IMR-90 (cell line): ENCODE measurements around the gene NIPA2. TPM values are rescaled to one million over a fixed set of nuclear protein-coding genes. Genes with fewer than 3 reads are reported as not detected.
A peak's percentile ranks its signal among the peaks of the same experiment; 100 is the strongest.

Source experiments
- ATAC-seq: fragments of 200-7000 bp; cut with Tn5 transposase; 2 replicates; pipeline ENCODE4 v1.9.1; 2020; ENCODE audit warnings: low read depth, mild to moderate bottlenecking, moderate library complexity
- BruUV-seq: library from RNA; stranded (reverse); fragments of 400-500 nt; replicated peaks from 2 replicates; lab custom pipeline; 2021; lab: Mats Ljungman, UMichigan
- CTCF ChIA-PET: fragments of 300-600 bp; formaldehyde crosslinking; extraction: SDS; loops from one replicate; lab custom pipeline; 2021; ENCODE audit warnings: antibody characterized with exemption; lab: Yijun Ruan, JAX
- POLR2A ChIA-PET: fragments of 300-600 bp; sonication (Branson Sonifier 250); formaldehyde crosslinking; loops from one replicate; lab custom pipeline; 2022; ENCODE audit warnings: antibody characterized with exemption; ENCODE audit not compliant: unreplicated experiment; lab: Charles Lee
- DNase-seq: peaks from one replicate; pipeline ENCODE4 v3.0.0; 2013
- H2AFZ ChIP-seq: replicated peaks from 2 replicates; pipeline ENCODE3; 2013; ENCODE audit warnings: low read length, mild to moderate bottlenecking; ENCODE audit not compliant: poor library complexity
- H2AK5ac ChIP-seq: 2 replicates; pipeline ENCODE4 v1.6.1; 2013; ENCODE audit warnings: low read depth, low read length, inconsistent platforms
- H2AK9ac ChIP-seq: replicated peaks from 2 replicates; pipeline ENCODE3; 2013; ENCODE audit warnings: mild to moderate bottlenecking, low read depth, low read length, moderate library complexity; ENCODE audit not compliant: poor library complexity
- H2BK120ac ChIP-seq: 2 replicates; pipeline ENCODE4 v1.6.1; 2013; ENCODE audit warnings: low read depth, low read length, inconsistent platforms
- H2BK15ac ChIP-seq: 3 replicates; pipeline ENCODE4 v1.6.1; 2013; ENCODE audit warnings: low read depth, low read length, inconsistent platforms
- H2BK20ac ChIP-seq: 2 replicates; pipeline ENCODE4 v1.6.1; 2013; ENCODE audit warnings: low read depth, mild to moderate bottlenecking, inconsistent platforms, low read length, moderate library complexity
- H2BK5ac ChIP-seq: 2 replicates; pipeline ENCODE4 v1.6.1; 2013; ENCODE audit warnings: mild to moderate bottlenecking, low read depth, low read length, inconsistent platforms; ENCODE audit not compliant: poor library complexity, severe bottlenecking
- H3K14ac ChIP-seq: replicated peaks from 2 replicates; pipeline ENCODE4 v1.6.1; 2013; ENCODE audit warnings: low read depth, low read length, inconsistent platforms
- H3K18ac ChIP-seq: 2 replicates; pipeline ENCODE4 v1.6.1; 2013; ENCODE audit warnings: low read depth, low read length, control low read depth
- H3K23ac ChIP-seq: 2 replicates; pipeline ENCODE4 v1.6.1; 2013; ENCODE audit warnings: low read depth, low read length, inconsistent platforms
- H3K27ac ChIP-seq: 2 replicates; pipeline ENCODE4 v1.5.1; 2013; ENCODE audit warnings: mild to moderate bottlenecking, control low read depth, low read length; ENCODE audit not compliant: insufficient read depth
- H3K27me3 ChIP-seq: 2 replicates; pipeline ENCODE4 v1.6.1; 2013; ENCODE audit warnings: low read length; ENCODE audit not compliant: control insufficient read depth, insufficient read depth
- H3K36me3 ChIP-seq: 2 replicates; pipeline ENCODE4 v1.6.1; 2013; ENCODE audit warnings: low read length, mixed read lengths; ENCODE audit not compliant: control insufficient read depth, insufficient read depth
- H3K4ac ChIP-seq: 2 replicates; pipeline ENCODE4 v1.6.1; 2013; ENCODE audit warnings: low read depth, low read length, inconsistent platforms
- H3K4me1 ChIP-seq: 2 replicates; pipeline ENCODE4 v1.6.1; 2013; ENCODE audit warnings: low read length, mixed read lengths; ENCODE audit not compliant: control insufficient read depth, insufficient read depth
- H3K4me2 ChIP-seq: 2 replicates; pipeline ENCODE4 v1.6.1; 2013; ENCODE audit warnings: low read depth, mild to moderate bottlenecking, control low read depth, low read length, moderate library complexity
- H3K4me3 ChIP-seq: 2 replicates; pipeline ENCODE4 v1.5.1; 2013; ENCODE audit warnings: low read depth, mild to moderate bottlenecking, control low read depth, low read length, moderate library complexity; ENCODE audit not compliant: insufficient read depth
- H3K56ac ChIP-seq: 2 replicates; pipeline ENCODE4 v1.6.1; 2013; ENCODE audit warnings: low read length, inconsistent platforms; ENCODE audit not compliant: insufficient read depth; ENCODE audit errors: extremely low read depth
- H3K79me1 ChIP-seq, 2 experiments: 2 replicates each; pipeline ENCODE4 v1.6.1; 2013; ENCODE audit warnings: low read length in 2 of 2, inconsistent platforms in 1 of 2, low read depth in 1 of 2
- H3K9ac ChIP-seq: 2 replicates; pipeline ENCODE4 v1.6.1; 2013; ENCODE audit warnings: low read depth, low read length, control low read depth
- H3K9me1 ChIP-seq: 2 replicates; pipeline ENCODE4 v1.6.1; 2013; ENCODE audit warnings: low read length, inconsistent platforms; ENCODE audit not compliant: insufficient read depth
- H3K9me3 ChIP-seq: 2 replicates; pipeline ENCODE4 v1.6.1; 2013; ENCODE audit warnings: low read length; ENCODE audit not compliant: control insufficient read depth, insufficient read depth
- H4K20me1 ChIP-seq: 2 replicates; pipeline ENCODE4 v1.6.1; 2013; ENCODE audit warnings: low read length, inconsistent platforms; ENCODE audit not compliant: insufficient read depth
- H4K5ac ChIP-seq: 2 replicates; pipeline ENCODE4 v1.6.1; 2013; ENCODE audit warnings: mild to moderate bottlenecking, low read depth, low read length, control low read depth
- H4K8ac ChIP-seq, 2 experiments: 2 replicates each; pipeline ENCODE4 v1.6.1; 2013; ENCODE audit warnings: low read depth in 2 of 2, low read length in 2 of 2, control low read depth in 1 of 2, inconsistent platforms in 1 of 2
- H4K91ac ChIP-seq: 2 replicates; pipeline ENCODE4 v1.6.1; 2013; ENCODE audit warnings: low read depth, low read length, inconsistent platforms; ENCODE audit not compliant: insufficient read depth
- BHLHE40 ChIP-seq: fragments of 150-350 bp; IDR thresholded peaks from 2 replicates; pipeline ENCODE4 v1.6.1; 2016; ENCODE audit warnings: mild to moderate bottlenecking, low read depth, low read length
- CEBPB ChIP-seq: IDR thresholded peaks from 2 replicates; pipeline ENCODE4 v1.6.1; 2012; ENCODE audit warnings: low read depth, low read length, improper control_type of control experiment
- CHD1 ChIP-seq: IDR thresholded peaks from 2 replicates; pipeline ENCODE4 v1.6.1; 2012; ENCODE audit warnings: low read depth, low read length, improper control_type of control experiment
- CTCF ChIP-seq: conservative IDR thresholded peaks from 2 replicates; pipeline ENCODE4 v1.5.1; 2012; ENCODE audit warnings: mild to moderate bottlenecking, low read depth, low read length, improper control_type of control experiment
- FOS ChIP-seq: fragments of 150-350 bp; IDR thresholded peaks from 2 replicates; pipeline ENCODE4 v1.6.1; 2016; ENCODE audit warnings: low read depth, low read length
- MAFK ChIP-seq: IDR thresholded peaks from 2 replicates; pipeline ENCODE4 v1.6.1; 2012; ENCODE audit warnings: low read depth, low read length, improper control_type of control experiment
- MAZ ChIP-seq: IDR thresholded peaks from 2 replicates; pipeline ENCODE4 v1.6.1; 2012; ENCODE audit warnings: low read depth, mild to moderate bottlenecking, low read length, improper control_type of control experiment, moderate library complexity, borderline replicate concordance
- MXI1 ChIP-seq: IDR thresholded peaks from 2 replicates; pipeline ENCODE4 v1.6.1; 2012; ENCODE audit warnings: low read depth, mild to moderate bottlenecking, low read length, moderate library complexity, borderline replicate concordance
- NFE2L2 ChIP-seq: fragments of 150-350 bp; IDR thresholded peaks from 2 replicates; pipeline ENCODE4 v1.6.1; 2016; ENCODE audit warnings: low read depth, mild to moderate bottlenecking, low read length
- POLR2A ChIP-seq: IDR thresholded peaks from 2 replicates; pipeline ENCODE4 v1.6.1; 2012; ENCODE audit warnings: mild to moderate bottlenecking, low read depth, low read length
- RAD21 ChIP-seq: IDR thresholded peaks from 2 replicates; pipeline ENCODE4 v1.6.1; 2012; ENCODE audit warnings: low read length, improper control_type of control experiment
- SMC3 ChIP-seq: fragments of 150-350 bp; IDR thresholded peaks from 2 replicates; pipeline ENCODE4 v1.6.1; 2016; ENCODE audit warnings: low read depth, mild to moderate bottlenecking, antibody characterized with exemption, low read length, moderate library complexity
- WGBS, 2 experiments: methylation state at CpG; one replicate each; pipeline versions ENCODE4 v1.1.5 to v1.1.7; 2013; ENCODE audit warnings: missing lambda C conversion rate in 2 of 2; ENCODE audit not compliant: insufficient read length in 1 of 2; ENCODE audit errors: extremely low coverage in 2 of 2; 5-methylcytosine and 5-hydroxymethylcytosine counted together
- dilution Hi-C: fragments of 300-500 bp; cut with HindIII; formaldehyde crosslinking; loops from one replicate; pipeline ENCODE4 v1.14.3; 2018; ENCODE audit warnings: low sequenced_read_pairs; ENCODE audit not compliant: unreplicated experiment
- in situ Hi-C: fragments of 300-500 bp; cut with MboI; formaldehyde crosslinking; loops from 3 replicates; pipeline ENCODE4 v1.14.3; 2019; ENCODE audit warnings: low sequenced_read_pairs, inconsistent platforms, mixed read lengths
- intact Hi-C: fragments of 100-400 bp; cut with micrococcal nuclease; formaldehyde crosslinking; loops from 2 replicates; pipeline ENCODE4 v1.10.0; 2022
- polyA plus RNA-seq, 3 experiments: library from polyadenylated mRNA; depleted of rRNA; stranded (reverse); fragments of >200 nt; gene quantifications; 2 replicates each; pipeline ENCODE4 v1.2.3, GENCODE V29; 2012; ENCODE audit warnings: low replicate concordance in 1 of 3
- total RNA-seq: library from RNA; depleted of rRNA; stranded (reverse); fragments of >200 nt; gene quantifications from 2 replicates; pipeline ENCODE4 v1.2.3, GENCODE V29; 2012
- TF ChIP-seq, protein P1 (sequence below): fragments of 150-350 bp; IDR thresholded peaks from 2 replicates; pipeline ENCODE4 v1.6.1; 2017; ENCODE audit warnings: mild to moderate bottlenecking, antibody characterized with exemption, low read length, low read depth
- TF ChIP-seq, protein P2 (sequence below): fragments of 150-350 bp; IDR thresholded peaks from 2 replicates; pipeline ENCODE4 v1.6.1; 2016; ENCODE audit warnings: low read depth, mild to moderate bottlenecking, low read length, moderate library complexity, borderline replicate concordance

NIPA2 gene
- total and polyA plus RNA-seq, 2 of the 4 experiments (the other 2 are of a cell fraction): 33.0 to 38.0 TPM

DNA sequence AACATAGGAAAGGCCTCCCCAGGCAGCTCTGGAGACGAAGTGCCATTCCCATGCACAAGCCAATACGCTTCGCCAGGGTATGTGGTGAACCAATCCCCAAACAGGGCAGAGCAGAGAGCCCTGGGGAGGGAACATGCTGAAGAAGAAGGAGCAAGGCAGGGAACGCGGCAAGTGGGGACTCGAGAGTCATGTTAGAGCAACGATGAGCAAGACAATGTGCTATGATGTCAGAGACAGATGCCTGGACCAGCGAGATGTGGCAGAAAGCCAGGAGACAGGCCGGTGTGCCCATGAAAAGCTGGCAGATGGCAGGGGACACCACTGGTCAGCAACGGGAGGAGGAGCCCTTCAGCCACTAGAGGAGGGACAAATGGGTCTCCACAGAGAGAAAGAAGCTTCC lies 39.6 kb downstream of the NIPA2 start:
- Histone ChIP-seq H2AK9ac (peak overlapping the region; percentile 13), H3K18ac (no peak overlapping the region), H3K23ac (no peak overlapping the region), H4K8ac (no peak overlapping the region), H2AFZ (no peak overlapping the region), H4K91ac (no peak overlapping the region), H4K20me1 (peaks cover 21% of the 10 kb centered on the region; the same call in 1 of the 2 replicates), H3K9me3 (peaks cover 3% of the 10 kb centered on the region; the same call in 1 of the 2 replicates), H3K79me1 (peaks cover 18 to 43% of the 10 kb centered on the region in 2 experiments), H3K4me2 (no peak overlapping the region), H3K9me1 (peaks cover 38% of the 10 kb centered on the region), H3K4me3 (no peak overlapping the region), H2AK5ac (no peak overlapping the region), H2BK20ac (no peak overlapping the region), H3K27ac (no peak overlapping the region), H3K14ac (no peak overlapping the region), H3K4ac (no peak overlapping the region), H3K9ac (no peak overlapping the region), H2BK15ac (no peak overlapping the region), H2BK5ac (no peak overlapping the region), H4K5ac (no peak overlapping the region), H3K36me3 (peaks cover 67% of the 10 kb centered on the region), H3K27me3 (no peaks in the 10 kb centered on the region), H3K56ac (no peak overlapping the region), H2BK120ac (no peak overlapping the region), H3K4me1 (peaks cover 7% of the 10 kb centered on the region)
- no TSS peak for BruUV-seq
- in situ Hi-C loops (no loop called here), dilution Hi-C loops (no loop called here), intact Hi-C loops (no loop called here)
- POLR2A ChIA-PET: no interaction called here
- DNase-seq (no peak), ATAC-seq (no peak)
- TF ChIP-seq FOS (no peak), CTCF (no peak), NFE2L2 (no peak), RAD21 (no peak), SMC3 (no peak), CEBPB (no peak), BHLHE40 (no peak), MXI1 (no peak), MAFK (no peak), MAZ (no peak), POLR2A (no peak), CHD1 (no peak)
- TF ChIP-seq, protein P1, sequence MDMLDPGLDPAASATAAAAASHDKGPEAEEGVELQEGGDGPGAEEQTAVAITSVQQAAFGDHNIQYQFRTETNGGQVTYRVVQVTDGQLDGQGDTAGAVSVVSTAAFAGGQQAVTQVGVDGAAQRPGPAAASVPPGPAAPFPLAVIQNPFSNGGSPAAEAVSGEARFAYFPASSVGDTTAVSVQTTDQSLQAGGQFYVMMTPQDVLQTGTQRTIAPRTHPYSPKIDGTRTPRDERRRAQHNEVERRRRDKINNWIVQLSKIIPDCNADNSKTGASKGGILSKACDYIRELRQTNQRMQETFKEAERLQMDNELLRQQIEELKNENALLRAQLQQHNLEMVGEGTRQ: no peak
- TF ChIP-seq, protein P2, sequence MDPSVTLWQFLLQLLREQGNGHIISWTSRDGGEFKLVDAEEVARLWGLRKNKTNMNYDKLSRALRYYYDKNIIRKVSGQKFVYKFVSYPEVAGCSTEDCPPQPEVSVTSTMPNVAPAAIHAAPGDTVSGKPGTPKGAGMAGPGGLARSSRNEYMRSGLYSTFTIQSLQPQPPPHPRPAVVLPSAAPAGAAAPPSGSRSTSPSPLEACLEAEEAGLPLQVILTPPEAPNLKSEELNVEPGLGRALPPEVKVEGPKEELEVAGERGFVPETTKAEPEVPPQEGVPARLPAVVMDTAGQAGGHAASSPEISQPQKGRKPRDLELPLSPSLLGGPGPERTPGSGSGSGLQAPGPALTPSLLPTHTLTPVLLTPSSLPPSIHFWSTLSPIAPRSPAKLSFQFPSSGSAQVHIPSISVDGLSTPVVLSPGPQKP: no peak
- WGBS, 2 experiments: 93% methylated on average over 8 of the region's 10 CpGs; no CpG with 5 or more reads in 1 of the 2 experiments
- CTCF ChIA-PET: no interaction called here
